Vein endothelial cell (primary cell): ENCODE measurements around the gene TIPIN. TPM values are rescaled to one million over a fixed set of nuclear protein-coding genes. Genes with fewer than 3 reads are reported as not detected.

Experiments used
- small RNA-seq: library from RNA; depleted of rRNA; stranded (forward); fragments of <200 nt; gene quantifications from one replicate; pipeline ENCODE3, GENCODE V24; 2012
- total RNA-seq: library from RNA; depleted of rRNA; stranded (reverse); fragments of >200 nt; gene quantifications from 2 replicates; pipeline ENCODE4 v1.2.3, GENCODE V29; 2012

The TIPIN gene, protein sequence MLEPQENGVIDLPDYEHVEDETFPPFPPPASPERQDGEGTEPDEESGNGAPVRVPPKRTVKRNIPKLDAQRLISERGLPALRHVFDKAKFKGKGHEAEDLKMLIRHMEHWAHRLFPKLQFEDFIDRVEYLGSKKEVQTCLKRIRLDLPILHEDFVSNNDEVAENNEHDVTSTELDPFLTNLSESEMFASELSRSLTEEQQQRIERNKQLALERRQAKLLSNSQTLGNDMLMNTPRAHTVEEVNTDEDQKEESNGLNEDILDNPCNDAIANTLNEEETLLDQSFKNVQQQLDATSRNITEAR
- 8.8 and 13.1 TPM in 2 replicates for total RNA-seq

GRCh38 chr15:66356359-66357236, at the start of gene TIPIN:
Gene TIPIN (minus strand): TSS chr15:66356685. CDS start chr15:66352947, 3,738 bp downstream.

DNA sequence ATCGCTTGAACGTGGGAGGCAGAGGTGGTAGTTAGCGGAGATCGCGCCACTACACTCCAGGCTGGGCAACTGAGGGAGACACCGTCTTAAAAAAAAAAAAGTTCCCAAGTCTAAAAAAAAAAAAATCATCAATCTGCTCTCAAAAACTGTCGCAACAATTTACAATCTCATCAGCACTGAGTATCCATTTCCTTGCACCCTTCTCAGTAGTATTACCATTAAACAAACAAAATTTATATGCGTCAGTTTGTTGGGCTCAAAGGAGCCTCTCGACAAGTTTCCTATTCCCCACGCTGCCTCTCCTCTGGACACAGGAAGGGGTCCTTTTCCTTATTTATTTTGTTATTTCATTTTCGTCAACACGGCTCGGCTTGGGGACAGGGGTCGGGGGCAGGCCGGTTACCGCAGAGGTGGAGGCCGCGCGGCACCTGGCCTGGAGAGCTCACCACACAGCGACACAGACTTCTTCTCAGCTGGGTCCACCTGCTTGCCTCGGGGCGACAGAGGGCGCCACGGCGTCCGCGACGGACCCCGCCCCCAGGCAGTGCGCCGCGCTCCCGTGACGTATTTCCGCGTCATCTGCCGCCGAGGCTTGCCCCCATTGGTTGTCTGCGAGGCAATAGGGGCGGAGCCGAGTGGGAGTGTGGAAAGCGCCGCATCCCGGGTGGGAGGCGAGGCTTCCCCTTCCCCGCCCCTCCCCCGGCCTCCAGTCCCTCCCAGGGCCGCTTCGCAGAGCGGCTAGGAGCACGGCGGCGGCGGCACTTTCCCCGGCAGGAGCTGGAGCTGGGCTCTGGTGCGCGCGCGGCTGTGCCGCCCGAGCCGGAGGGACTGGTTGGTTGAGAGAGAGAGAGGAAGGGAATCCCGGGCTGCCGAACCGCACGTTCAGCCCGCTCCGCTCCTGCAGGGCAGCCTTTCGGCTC, 30.0 kb upstream of the TIPIN start, which contains the start of gene MAP2K1:
Gene MAP2K1 (plus strand): TSS at position 709 of the 920 bp plus-strand sequence. CDS start 436 bp downstream, outside the sequence.

GRCh38 chr15:66293419-66294156, 62.9 kb downstream of the TIPIN start, which contains the start of gene DIS3L:
Gene DIS3L (plus strand): TSS chr15:66293568. CDS start chr15:66293597, 29 bp downstream.

Small RNA genes lying within 50 kb of the gene (small RNA-seq; reads per million reads assigned to genes)
- gene RF00019: not detected
- gene SCARNA14: 14.4 reads per million, percentile 97 among the genes with 10 or more reads in this experiment

Other genes with a start within 250 kb of the TIPIN start
- under 0.01 TPM in 1 of 2 replicates, not detected in the other for gene MEGF11, start 102.9 kb downstream of the TIPIN start, total RNA-seq
- 18.6 and 27.3 TPM in 2 replicates for gene DIS3L, start 63.1 kb downstream of the TIPIN start, total RNA-seq
- gene MAP2K1, start 30.2 kb upstream of the TIPIN start, total RNA-seq: 40.4 and 41.5 TPM in 2 replicates
- gene SNAPC5, start 141.1 kb upstream of the TIPIN start, total RNA-seq: 13.0 and 15.0 TPM in 2 replicates
- 3,840 and 3,866 TPM in 2 replicates for gene RPL4, start 148.2 kb upstream of the TIPIN start, total RNA-seq
- gene ZWILCH, start 148.6 kb upstream of the TIPIN start, total RNA-seq: 20.3 and 25.2 TPM in 2 replicates
- not detected in 2 replicates for gene LCTL, start 209.3 kb upstream of the TIPIN start, total RNA-seq